Stomach (tissue), 9 donors: ENCODE results near the gene CEP72. TPM values are rescaled to one million over a fixed set of nuclear protein-coding genes. Genes with fewer than 3 reads are reported as not detected.

Experiments used
- DNase-seq, 2 donors: peaks; one replicate each; pipeline versions ENCODE4 v3.0.0 to v3.0.0-alpha.2; 2013 to 2019
- H3K27ac ChIP-seq, 5 donors: fragments of 200-600 bp in 4 of 5; sonication (generic) in 4 of 5; one replicate each; pipeline ENCODE4 v1.5.1; 2013 to 2019; ENCODE audit warnings: mild to moderate bottlenecking in 1 of 5, moderate library complexity in 1 of 5
- H3K27me3 ChIP-seq, 3 donors: fragments of 200-600 bp; sonication (generic); one replicate each; pipeline ENCODE4 v1.5.1; 2017 to 2019; ENCODE audit warnings: mixed run types in 1 of 3
- H3K36me3 ChIP-seq, 4 donors: fragments of 200-600 bp; sonication (generic); 1 replicate in 3 of 4; 2 replicates in 1 of 4; pipeline ENCODE4 v1.5.1; 2016 to 2019
- H3K4me1 ChIP-seq, 4 donors: fragments of 200-600 bp; sonication (generic); one replicate each; pipeline ENCODE4 v1.5.1; 2016 to 2019
- H3K4me3 ChIP-seq, 4 donors: fragments of 200-600 bp; sonication (generic) in 3 of 4; one replicate each; pipeline ENCODE4 v1.5.1; 2016 to 2019; ENCODE audit warnings: mild to moderate bottlenecking in 1 of 4
- H3K9me3 ChIP-seq, 4 donors: fragments of 200-600 bp; sonication (generic); one replicate each; pipeline ENCODE4 v1.5.1; 2016 to 2019
- EP300 ChIP-seq: sonication (generic); formaldehyde crosslinking; IDR thresholded peaks from one replicate; pipeline ENCODE4 v1.6.1; 2017; ENCODE audit warnings: antibody characterized with exemption
- POLR2A ChIP-seq, 4 donors: fragments of 450-650 bp; IDR thresholded peaks; one replicate each; pipeline ENCODE4 v1.6.1; 2016; ENCODE audit warnings: antibody characterized with exemption in 4 of 4, control low read depth in 2 of 4, mild to moderate bottlenecking in 1 of 4, moderate library complexity in 1 of 4
- POLR2AphosphoS5 ChIP-seq, 3 donors: sonication (generic); formaldehyde crosslinking; IDR thresholded peaks; one replicate each; pipeline ENCODE4 v1.6.1; 2016; ENCODE audit warnings: antibody characterized with exemption in 3 of 3
- WGBS, 5 donors: extraction: QIAGEN DNeasy Blood & Tissue Kit in 3 of 5; methylation state at CpG; one replicate each; pipeline versions ENCODE4 v1.1.5 to v1.1.7; 2013 to 2018; 5-methylcytosine and 5-hydroxymethylcytosine counted together
- intact Hi-C: fragments of 100-400 bp; cut with DNase I; formaldehyde crosslinking; loops from one replicate; pipeline ENCODE4 v1.15.1; 2023; ENCODE audit warnings: low total_unique reads
- polyA plus RNA-seq, 3 donors: library from polyadenylated mRNA; stranded (reverse); fragments of 200-250 nt; gene quantifications; one replicate each; pipeline ENCODE4 v1.2.3, GENCODE V29; 2013
- total RNA-seq, 5 donors: library from RNA; depleted of rRNA; stranded (reverse); fragments of >200 nt; gene quantifications; one replicate each; pipeline versions ENCODE4 v1.1.0 to v1.2.3, GENCODE V29; 2014 to 2016
- TF ChIP-seq, protein P1 (sequence below), 7 experiments: fragments of 450-650 bp in 4 of 7; fragments of 200-600 bp in 3 of 7; sonication (generic) in 3 of 7; IDR thresholded peaks; one replicate each; pipeline ENCODE4 v1.5.1; 2016 to 2019; ENCODE audit warnings: antibody characterized with exemption in 7 of 7, control low read depth in 2 of 7, mild to moderate bottlenecking in 1 of 7
- donor health status: healthy with polysubstance abuse.
- donor health status: Bipolar disorder and iron deficiency.
- donor health status: healthy.

The CEP72 gene
- total and polyA plus RNA-seq, 8 donors, result 0.14 to 11.1 (median 2.1) TPM

- Histone ChIP-seq H3K27me3 (no peaks in the 10 kb centered on the region), H3K9me3 (no peaks in the 10 kb centered on the region), H3K36me3 (peaks cover 4 to 76% (median 72%) of the 10 kb centered on the region in 4 donors), H3K27ac (no peak overlapping the region), H3K4me1 (no peaks in the 10 kb centered on the region), H3K4me3 (no peak overlapping the region)
- TF ChIP-seq EP300 (no peak), POLR2A (IDR thresholded peaks at IDR 0.05) (no peak), POLR2AphosphoS5 (IDR thresholded peaks at IDR 0.05) (no peak)
- TF ChIP-seq, protein P1, sequence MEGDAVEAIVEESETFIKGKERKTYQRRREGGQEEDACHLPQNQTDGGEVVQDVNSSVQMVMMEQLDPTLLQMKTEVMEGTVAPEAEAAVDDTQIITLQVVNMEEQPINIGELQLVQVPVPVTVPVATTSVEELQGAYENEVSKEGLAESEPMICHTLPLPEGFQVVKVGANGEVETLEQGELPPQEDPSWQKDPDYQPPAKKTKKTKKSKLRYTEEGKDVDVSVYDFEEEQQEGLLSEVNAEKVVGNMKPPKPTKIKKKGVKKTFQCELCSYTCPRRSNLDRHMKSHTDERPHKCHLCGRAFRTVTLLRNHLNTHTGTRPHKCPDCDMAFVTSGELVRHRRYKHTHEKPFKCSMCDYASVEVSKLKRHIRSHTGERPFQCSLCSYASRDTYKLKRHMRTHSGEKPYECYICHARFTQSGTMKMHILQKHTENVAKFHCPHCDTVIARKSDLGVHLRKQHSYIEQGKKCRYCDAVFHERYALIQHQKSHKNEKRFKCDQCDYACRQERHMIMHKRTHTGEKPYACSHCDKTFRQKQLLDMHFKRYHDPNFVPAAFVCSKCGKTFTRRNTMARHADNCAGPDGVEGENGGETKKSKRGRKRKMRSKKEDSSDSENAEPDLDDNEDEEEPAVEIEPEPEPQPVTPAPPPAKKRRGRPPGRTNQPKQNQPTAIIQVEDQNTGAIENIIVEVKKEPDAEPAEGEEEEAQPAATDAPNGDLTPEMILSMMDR (IDR thresholded peaks at IDR 0.05), result no peak
- no peak for DNase-seq
- intact Hi-C loops, result no loop called here
- 95 to 96% (median 95%) methylated on average over 15 of the region's 15 CpGs for WGBS, 5 donors
Measured at GRCh38 chr5:644971-645370, 32.8 kb downstream of the CEP72 start.

- DNase-seq, result no peak
- Histone ChIP-seq H3K4me3 (no peak overlapping the region), H3K36me3 (peaks cover 4 to 71% (median 67%) of the 10 kb centered on the region in 4 donors), H3K4me1 (no peaks in the 10 kb centered on the region), H3K27me3 (no peaks in the 10 kb centered on the region), H3K27ac (no peak overlapping the region), H3K9me3 (no peaks in the 10 kb centered on the region)
- no peak for TF ChIP-seq POLR2AphosphoS5 (IDR thresholded peaks at IDR 0.05)
- TF ChIP-seq EP300, result no peak
- TF ChIP-seq, protein P1 (IDR thresholded peaks at IDR 0.05), result no peak
- no peak for TF ChIP-seq POLR2A (IDR thresholded peaks at IDR 0.05)
- intact Hi-C loops, result no loop called here
- 86 to 94% (median 92%) methylated on average over 13 of the region's 13 CpGs for WGBS, 5 donors
Measured at GRCh38 chr5:645421-645820, 33.3 kb downstream of the CEP72 start.

- no peak overlapping the region for H3K27ac ChIP-seq
- no peaks in the 10 kb centered on the region for H3K4me1 ChIP-seq
- no peaks in the 10 kb centered on the region for H3K9me3 ChIP-seq
- no peaks in the 10 kb centered on the region for H3K27me3 ChIP-seq
- no peak overlapping the region for H3K4me3 ChIP-seq
- TF ChIP-seq, protein P1 (IDR thresholded peaks at IDR 0.05), result no peak
- TF ChIP-seq POLR2A (IDR thresholded peaks at IDR 0.05) (no peak), POLR2AphosphoS5 (IDR thresholded peaks at IDR 0.05) (no peak), EP300 (no peak)
- H3K36me3 ChIP-seq, result peaks cover 4 to 63% (median 58%) of the 10 kb centered on the region in 4 donors
- 92 to 96% (median 94%) methylated on average over 14 to 18 of the region's 18 CpGs for WGBS, 5 donors
- intact Hi-C loops, result no loop called here
- DNase-seq, result no peak
Measured at GRCh38 chr5:646396-647201, 34.5 kb downstream of the CEP72 start.

- Histone ChIP-seq H3K27ac (no peak overlapping the region), H3K36me3 (peaks cover 4 to 67% (median 58%) of the 10 kb centered on the region in 4 donors), H3K27me3 (no peaks in the 10 kb centered on the region), H3K9me3 (no peaks in the 10 kb centered on the region), H3K4me1 (no peaks in the 10 kb centered on the region), H3K4me3 (no peak overlapping the region)
- no peak for DNase-seq
- 95 to 100% (median 98%) methylated on average over 4 of the region's 4 CpGs for WGBS, 5 donors
- TF ChIP-seq EP300 (no peak), POLR2A (IDR thresholded peaks at IDR 0.05) (no peak), POLR2AphosphoS5 (IDR thresholded peaks at IDR 0.05) (no peak)
- TF ChIP-seq, protein P1 (IDR thresholded peaks at IDR 0.05), result no peak
- intact Hi-C loops, result no loop called here
Measured at GRCh38 chr5:647311-647710, 35.2 kb downstream of the CEP72 start.
